ENCODE data around the gene GADD45B. TPM values are rescaled to one million over a fixed set of nuclear protein-coding genes. Genes with fewer than 3 reads are reported as not detected.

Gene GADD45B
- total and polyA plus RNA-seq, 2 donors (not counting 1 experiment from before 2014, with no cell fraction given), result 32.5 to 61.7 TPM

GRCh38 chr19:2428756-2429711, 46.9 kb upstream of the GADD45B start:
- peaks cover 25% of the 10 kb centered on the region for H3K79me2 ChIP-seq (ENCODE audit: control insufficient read depth, insufficient read depth, low read length)
- no peak overlapping the region for H3K4me3 ChIP-seq (replicated peaks in 1 of 4; ENCODE audit: control extremely low read depth in 1 of 4, insufficient read depth in 1 of 4, low read depth in 3 of 4, low read length in 4 of 4)
- no peak overlapping the region for H3K27ac ChIP-seq (ENCODE audit: insufficient read depth, low read length)
- peak overlapping the region; percentile 79 for H3K4me2 ChIP-seq (ENCODE audit: extremely low read depth, insufficient read depth, low read length)
- no peaks in the 10 kb centered on the region for H4K20me1 ChIP-seq (ENCODE audit: control insufficient read depth, extremely low read depth, insufficient read depth, low read length)
- no peaks in the 10 kb centered on the region for H3K27me3 ChIP-seq (ENCODE audit: control insufficient read depth, insufficient read depth, low read length)
- TF ChIP-seq EZH2 (IDR thresholded peaks at IDR 0.05; ENCODE audit: low read length, missing control alignments) (no peak), CTCF (conservative IDR thresholded peaks at IDR 0.05 in 1 of 2, IDR thresholded peaks at IDR 0.05 in 1 of 2; ENCODE audit: low read depth in 1 of 2, low read length in 2 of 2) (no peak)
- peaks cover 17% of the 10 kb centered on the region for H3K4me1 ChIP-seq (ENCODE audit: control insufficient read depth, extremely low read depth, insufficient read depth, low read length)
- H2AFZ ChIP-seq (ENCODE audit: low read length), result no peak overlapping the region
- H3K9me3 ChIP-seq (ENCODE audit: control insufficient read depth, insufficient read depth, low read depth, low read length), result no peaks in the 10 kb centered on the region
- H3K36me3 ChIP-seq (ENCODE audit: control insufficient read depth, insufficient read depth, low read length), result peaks cover 29% of the 10 kb centered on the region
- no peak for DNase-seq (ENCODE audit: low read depth in 2 of 2)
- H3K9ac ChIP-seq (ENCODE audit: insufficient read depth, low read length), result no peak overlapping the region

DNA sequence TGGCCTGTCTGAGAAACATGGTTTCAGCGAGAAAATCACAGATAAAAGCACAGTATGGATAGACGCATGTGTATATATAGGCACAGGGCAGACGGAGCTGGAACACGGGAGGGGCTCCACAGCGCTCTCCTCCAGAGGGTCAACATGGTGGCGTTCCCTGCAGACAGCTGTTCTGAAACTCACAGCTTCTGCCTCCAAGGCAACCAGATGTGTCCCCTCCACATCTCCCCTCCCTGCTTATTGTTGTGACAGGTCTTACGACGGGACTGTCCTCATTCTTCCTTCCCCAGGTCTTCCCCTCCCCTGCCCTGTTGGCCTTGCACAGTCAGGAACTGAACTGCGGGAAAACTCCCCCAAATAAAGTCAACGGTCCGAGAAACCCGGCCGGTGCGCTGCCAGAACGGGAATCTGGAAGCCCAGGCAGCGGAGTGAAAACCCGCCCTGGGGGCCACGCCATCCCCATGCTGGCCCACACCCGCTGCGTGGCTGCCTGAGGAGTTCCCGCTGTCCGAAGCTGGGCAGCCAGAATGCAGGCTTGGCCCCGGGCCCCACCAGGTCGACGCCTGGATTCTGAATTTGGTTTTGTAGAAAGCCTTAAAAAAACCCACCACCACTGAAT, 45.9 kb upstream of the GADD45B start:
- Histone ChIP-seq H3K9ac (ENCODE audit: insufficient read depth, low read length) (no peak overlapping the region), H3K27me3 (ENCODE audit: control insufficient read depth, insufficient read depth, low read length) (no peaks in the 10 kb centered on the region), H3K4me2 (ENCODE audit: extremely low read depth, insufficient read depth, low read length) (no peak overlapping the region), H4K20me1 (ENCODE audit: control insufficient read depth, extremely low read depth, insufficient read depth, low read length) (no peaks in the 10 kb centered on the region), H3K79me2 (ENCODE audit: control insufficient read depth, insufficient read depth, low read length) (peaks cover 22% of the 10 kb centered on the region), H3K4me3 (replicated peaks in 1 of 4; ENCODE audit: control extremely low read depth in 1 of 4, insufficient read depth in 1 of 4, low read depth in 3 of 4, low read length in 4 of 4) (no peak overlapping the region), H3K9me3 (ENCODE audit: control insufficient read depth, insufficient read depth, low read depth, low read length) (no peaks in the 10 kb centered on the region), H2AFZ (ENCODE audit: low read length) (no peak overlapping the region), H3K36me3 (ENCODE audit: control insufficient read depth, insufficient read depth, low read length) (peaks cover 33% of the 10 kb centered on the region), H3K27ac (ENCODE audit: insufficient read depth, low read length) (no peak overlapping the region), H3K4me1 (ENCODE audit: control insufficient read depth, extremely low read depth, insufficient read depth, low read length) (peaks cover 17% of the 10 kb centered on the region)
- DNase-seq (ENCODE audit: low read depth in 2 of 2), result no peak
- TF ChIP-seq EZH2 (IDR thresholded peaks at IDR 0.05; ENCODE audit: low read length, missing control alignments), result no peak
- no peak for TF ChIP-seq CTCF (conservative IDR thresholded peaks at IDR 0.05 in 1 of 2, IDR thresholded peaks at IDR 0.05 in 1 of 2; ENCODE audit: low read depth in 1 of 2, low read length in 2 of 2)

- Histone ChIP-seq H3K36me3 (ENCODE audit: control insufficient read depth, insufficient read depth, low read length) (peaks cover 28% of the 10 kb centered on the region), H3K9me3 (ENCODE audit: control insufficient read depth, insufficient read depth, low read depth, low read length) (no peaks in the 10 kb centered on the region), H3K27me3 (ENCODE audit: control insufficient read depth, insufficient read depth, low read length) (no peaks in the 10 kb centered on the region), H3K79me2 (ENCODE audit: control insufficient read depth, insufficient read depth, low read length) (peaks cover 8% of the 10 kb centered on the region), H3K9ac (ENCODE audit: insufficient read depth, low read length) (no peak overlapping the region), H4K20me1 (ENCODE audit: control insufficient read depth, extremely low read depth, insufficient read depth, low read length) (no peaks in the 10 kb centered on the region), H3K27ac (ENCODE audit: insufficient read depth, low read length) (no peak overlapping the region), H3K4me3 (replicated peaks in 1 of 4; ENCODE audit: control extremely low read depth in 1 of 4, insufficient read depth in 1 of 4, low read depth in 3 of 4, low read length in 4 of 4) (no peak overlapping the region), H2AFZ (ENCODE audit: low read length) (no peak overlapping the region), H3K4me2 (ENCODE audit: extremely low read depth, insufficient read depth, low read length) (no peak overlapping the region), H3K4me1 (ENCODE audit: control insufficient read depth, extremely low read depth, insufficient read depth, low read length) (peaks cover 6% of the 10 kb centered on the region)
- no peak for TF ChIP-seq CTCF (conservative IDR thresholded peaks at IDR 0.05 in 1 of 2, IDR thresholded peaks at IDR 0.05 in 1 of 2; ENCODE audit: low read depth in 1 of 2, low read length in 2 of 2)
- TF ChIP-seq EZH2 (IDR thresholded peaks at IDR 0.05; ENCODE audit: low read length, missing control alignments), result no peak
- no peak for DNase-seq (ENCODE audit: low read depth in 2 of 2)
These were observed 44.4 kb upstream of the GADD45B start for GRCh38 chr19:2431318-2432055.

All from fibroblast of lung (primary cell).